ENCODE measurements around the gene NDNF. TPM values are rescaled to one million over a fixed set of nuclear protein-coding genes. Genes with fewer than 3 reads are reported as not detected.

The NDNF gene
- total RNA-seq, 1 donor from 2014 or later, result 0.46 TPM

- no peak for DNase-seq (ENCODE audit: low read depth)
- TF ChIP-seq CTCF (conservative IDR thresholded peaks at IDR 0.05; ENCODE audit: low read depth, low read length), result no peak
- H3K4me3 ChIP-seq (ENCODE audit: low read depth, low read length), result peak overlapping the region; percentile 44
Measured at GRCh38 chr4:121071640-121072223, 603 bp downstream of the NDNF start.

- no peak for DNase-seq (ENCODE audit: low read depth)
- H3K4me3 ChIP-seq (ENCODE audit: low read depth, low read length), result peak overlapping the region; percentile 44
- peak; percentile 39 for TF ChIP-seq CTCF (conservative IDR thresholded peaks at IDR 0.05; ENCODE audit: low read depth, low read length)
Measured at GRCh38 chr4:121070696-121071639, 1.4 kb downstream of the NDNF start.

GRCh38 chr4:121070274-121070673, 2.1 kb downstream of the NDNF start:
- no peak for TF ChIP-seq CTCF (conservative IDR thresholded peaks at IDR 0.05; ENCODE audit: low read depth, low read length)
- H3K4me3 ChIP-seq (ENCODE audit: low read depth, low read length), result no peak overlapping the region
- no peak for DNase-seq (ENCODE audit: low read depth)

GRCh38 chr4:121069430-121069829, 2.9 kb downstream of the NDNF start:
- H3K4me3 ChIP-seq (ENCODE audit: low read depth, low read length), result no peak overlapping the region
- TF ChIP-seq CTCF (conservative IDR thresholded peaks at IDR 0.05; ENCODE audit: low read depth, low read length), result no peak
- no peak for DNase-seq (ENCODE audit: low read depth)

GRCh38 chr4:121064482-121064881, 7.9 kb downstream of the NDNF start:
- DNase-seq (ENCODE audit: low read depth), result no peak
- no peak for TF ChIP-seq CTCF (conservative IDR thresholded peaks at IDR 0.05; ENCODE audit: low read depth, low read length)
- no peak overlapping the region for H3K4me3 ChIP-seq (ENCODE audit: low read depth, low read length)

GRCh38 chr4:121062521-121062920, 9.8 kb downstream of the NDNF start:
- TF ChIP-seq CTCF (conservative IDR thresholded peaks at IDR 0.05; ENCODE audit: low read depth, low read length), result no peak
- no peak for DNase-seq (ENCODE audit: low read depth)
- no peak overlapping the region for H3K4me3 ChIP-seq (ENCODE audit: low read depth, low read length)

All from epithelial cell of proximal tubule (primary cell).